Activated CD4-positive, alpha-beta T cell treated with anti-CD3 and anti-CD28 coated beads, Interleukin-2, amount 50 U/mL, for 48 hours (primary cell): ENCODE results near the gene JARID2.
"Not testable (repeated sequence)": the region's sequence is repeated elsewhere in the genome, so short reads cannot be mapped to it uniquely, and the experiment has no call there.

Experiments used
- DNase-seq, 2 experiments: peaks; one replicate each; pipeline ENCODE4 v3.0.0-alpha.2; 2020

Gene JARID2

DNA sequence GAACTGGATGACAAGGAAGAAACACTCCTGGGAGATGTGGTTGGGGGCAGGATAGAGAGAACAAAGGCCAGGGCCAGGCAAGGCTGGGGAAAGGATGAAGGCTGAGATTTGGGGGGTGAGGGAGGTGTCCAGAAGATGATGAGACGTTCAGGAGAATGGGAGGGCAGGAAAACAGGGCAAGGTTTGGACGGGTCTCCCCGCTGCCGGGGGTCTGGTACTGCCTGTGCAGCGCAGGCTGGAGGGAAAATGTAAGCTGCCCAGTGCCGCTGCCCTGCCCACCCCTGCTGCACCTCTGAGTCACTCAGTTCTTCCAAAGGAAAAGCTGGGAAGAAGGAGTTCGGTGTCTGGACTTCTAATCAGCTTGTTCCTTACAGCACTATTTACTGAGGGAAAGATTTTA, 286.1 kb downstream of the JARID2 start:
- DNase-seq, result no peak

DNA sequence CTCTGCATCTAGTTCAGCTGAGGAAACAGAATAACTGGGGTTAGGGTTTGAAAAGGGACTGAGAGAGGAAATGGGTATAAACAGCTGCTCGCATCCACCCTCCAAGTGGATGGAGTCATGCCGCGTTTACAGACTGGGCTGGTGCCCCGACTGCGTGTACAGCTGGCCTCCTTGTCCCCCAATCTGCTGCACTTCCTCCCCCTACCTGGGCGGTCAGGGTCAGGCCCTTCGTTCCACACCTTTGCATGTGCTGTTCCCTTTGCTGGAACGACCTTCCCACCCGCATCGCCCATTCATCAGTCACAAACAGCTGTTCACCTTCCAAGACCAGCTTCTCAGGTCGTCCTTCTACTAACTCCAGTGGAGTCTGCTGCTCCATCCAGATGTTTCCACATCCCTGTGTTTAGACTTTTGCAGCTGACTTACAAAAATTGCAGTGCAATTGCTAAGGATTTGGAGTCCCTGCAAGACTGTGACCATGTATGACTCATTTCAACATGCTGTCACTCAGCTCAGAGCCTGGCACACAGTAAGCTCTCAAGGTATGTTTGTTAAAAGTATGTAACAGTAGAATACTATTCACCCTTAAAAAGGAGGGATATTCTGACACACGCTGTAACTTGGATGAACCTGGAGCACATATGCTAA, 287.6 kb downstream of the JARID2 start:
- no peak for DNase-seq

DNA sequence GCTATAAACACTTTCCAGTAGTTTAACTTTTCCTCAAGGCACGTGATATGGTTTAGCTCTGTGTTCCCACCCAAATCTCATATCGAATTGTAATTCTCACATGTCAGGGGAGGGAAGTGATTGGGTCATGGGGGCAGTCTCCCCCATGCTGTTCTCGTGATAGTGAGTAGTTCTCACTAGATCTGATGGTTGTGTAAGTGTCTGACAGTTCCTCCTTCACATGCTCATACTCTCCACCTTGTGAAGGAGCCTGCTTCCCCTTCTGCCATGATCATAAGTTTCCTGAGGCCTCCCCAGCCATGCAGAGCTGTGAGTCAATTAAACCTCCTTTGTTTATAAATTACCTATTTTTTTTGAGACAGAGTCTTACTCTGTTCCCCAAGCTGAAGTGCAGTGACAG, 289.1 kb downstream of the JARID2 start:
- no peak for DNase-seq

DNA sequence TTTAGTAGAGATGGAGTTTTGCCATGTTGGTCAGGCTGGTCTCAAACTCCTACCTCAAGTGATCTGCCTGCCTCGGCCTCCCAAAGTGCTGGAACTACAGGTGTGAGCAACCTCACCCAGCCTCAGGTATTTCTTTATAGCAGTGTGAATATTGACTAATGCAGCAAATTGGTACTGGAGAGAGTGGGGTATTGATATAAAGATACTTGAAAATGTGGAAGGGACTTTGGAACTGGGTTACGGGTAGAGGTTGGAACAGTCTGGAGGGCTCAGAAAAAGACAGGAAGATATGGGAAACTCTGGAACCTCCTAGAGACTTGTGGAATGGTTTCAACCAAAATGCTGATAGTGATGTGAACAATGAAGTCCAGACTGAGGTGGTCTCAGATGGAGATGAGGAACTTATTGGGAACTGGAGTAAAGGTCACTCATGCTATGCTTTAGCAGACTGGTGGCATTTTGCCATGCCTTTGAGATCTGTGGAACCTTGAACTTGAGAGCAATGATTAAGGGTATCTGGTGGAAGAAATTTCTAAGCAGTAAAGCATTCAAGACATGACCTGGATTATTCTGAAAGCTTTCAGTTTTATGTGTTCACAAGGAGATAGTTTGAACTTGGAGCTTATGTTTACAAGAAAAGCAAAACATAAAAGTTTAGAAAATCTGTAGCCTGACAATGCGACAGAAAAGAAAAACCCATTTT, 289.8 kb downstream of the JARID2 start:
- DNase-seq, result no peak

DNA sequence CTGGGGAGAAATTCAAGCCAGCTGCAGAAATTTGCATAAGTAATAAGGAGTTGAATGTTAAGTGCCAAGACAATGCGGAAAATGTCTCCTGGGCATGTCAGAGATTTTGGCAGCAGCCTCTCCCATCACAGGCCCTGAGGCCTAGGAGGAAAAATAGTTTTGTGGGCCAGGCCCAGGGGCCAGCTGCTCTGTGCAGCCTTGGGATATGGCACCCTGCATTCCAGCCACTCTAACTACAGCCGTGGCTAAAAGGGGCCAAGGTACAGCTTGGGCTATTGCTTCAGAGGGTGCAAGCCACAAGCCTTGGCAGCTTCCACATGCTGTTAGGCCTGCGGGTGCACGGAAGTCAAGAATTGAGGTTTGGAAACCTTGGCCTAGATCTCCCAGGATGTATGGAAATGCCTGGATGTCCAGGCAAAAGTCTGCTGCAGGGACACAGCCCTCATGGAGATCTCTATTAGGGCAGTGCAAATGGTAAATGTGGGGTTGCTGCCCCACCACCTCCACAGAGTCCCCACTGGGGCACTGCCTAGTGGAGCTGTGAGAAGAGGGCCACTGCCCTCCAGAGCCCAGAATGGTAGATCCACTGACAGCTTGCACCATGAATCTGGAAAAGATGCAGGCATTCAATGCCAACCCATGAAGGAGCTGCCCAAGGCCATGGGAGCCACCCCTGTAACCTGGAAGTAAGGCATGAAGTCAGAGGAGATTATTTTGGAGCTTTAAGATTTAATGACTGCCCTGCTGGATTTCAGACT, 290.5 kb downstream of the JARID2 start:
- DNase-seq, result no peak

DNA sequence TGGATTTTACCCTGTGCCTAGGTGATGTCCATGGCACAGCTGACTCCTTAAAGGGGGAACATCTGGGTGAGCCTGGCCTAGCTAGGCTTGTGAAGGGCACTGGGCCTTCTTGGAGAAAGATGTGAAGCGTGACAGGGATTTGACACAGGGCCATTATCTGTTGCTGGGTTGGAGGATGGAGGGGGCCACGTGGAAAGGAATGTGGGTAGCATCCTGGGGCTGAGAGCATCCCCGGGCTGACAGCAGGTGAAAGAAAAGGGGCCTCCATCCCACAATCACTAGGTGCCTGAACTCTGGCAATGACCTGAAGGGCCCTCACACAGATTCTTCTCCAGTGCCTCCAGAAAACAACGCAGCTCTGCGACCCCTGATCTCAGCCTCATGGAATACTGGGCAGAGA, 292.2 kb downstream of the JARID2 start:
- no peak for DNase-seq

DNA sequence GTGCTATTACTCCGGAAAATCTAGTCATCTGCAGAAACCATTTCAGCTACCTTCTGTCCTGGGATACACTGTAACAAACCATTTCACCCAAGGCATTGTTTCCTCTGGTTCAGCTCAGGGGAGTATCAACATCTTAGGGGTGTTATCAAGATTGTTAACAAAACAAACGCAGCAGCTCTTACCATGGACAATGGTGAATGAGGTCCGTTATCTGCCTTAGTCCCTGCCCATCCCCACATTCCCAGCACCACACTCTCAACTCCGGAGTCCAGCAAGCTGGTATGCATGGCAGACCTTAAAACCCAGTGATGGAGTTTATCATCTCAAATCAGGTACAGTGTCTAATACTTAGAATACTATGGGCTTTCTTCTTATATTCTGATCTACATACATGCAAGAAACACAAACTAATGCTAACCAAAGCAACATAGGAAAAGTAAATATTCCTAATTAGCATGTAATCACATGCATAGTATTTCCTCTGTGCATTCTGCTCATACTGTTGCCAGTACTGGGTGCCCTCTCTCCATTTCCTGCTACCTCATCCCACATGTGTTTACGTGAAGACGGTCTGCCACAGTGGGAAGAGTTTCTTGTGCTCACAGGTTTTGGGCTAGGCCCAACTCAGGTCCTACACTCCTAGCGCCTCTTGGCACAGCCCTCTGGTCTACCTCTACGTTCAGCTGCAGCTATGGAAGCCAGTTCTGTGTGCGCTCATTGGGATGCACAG, 293.1 kb downstream of the JARID2 start:
- no peak for DNase-seq

DNA sequence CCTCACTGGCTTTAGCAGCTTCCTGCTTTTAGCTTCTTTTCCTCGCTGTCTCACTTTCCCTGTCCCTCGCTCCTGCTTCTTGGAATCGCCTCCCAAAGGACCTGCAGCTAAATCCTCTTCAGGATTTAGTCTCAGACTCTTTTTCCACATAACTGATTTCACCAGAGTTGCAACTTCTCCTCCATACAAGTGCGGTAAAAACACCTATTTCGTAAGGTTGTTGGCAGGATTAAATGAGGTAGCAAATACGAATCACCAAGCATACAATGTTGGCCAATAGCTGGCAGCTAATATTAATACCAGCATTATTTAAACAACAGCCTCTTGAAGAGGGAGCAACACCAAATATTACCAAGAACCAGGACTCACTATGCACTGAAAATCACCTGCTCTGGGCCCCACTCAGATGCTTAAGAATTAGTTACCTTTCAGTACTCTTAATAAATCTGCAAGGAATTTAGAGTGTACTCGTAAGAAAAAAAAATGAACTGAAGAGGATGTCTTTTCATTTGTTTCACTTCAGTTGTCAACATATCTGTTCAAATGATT, 293.9 kb downstream of the JARID2 start:
- DNase-seq, result no peak

DNA sequence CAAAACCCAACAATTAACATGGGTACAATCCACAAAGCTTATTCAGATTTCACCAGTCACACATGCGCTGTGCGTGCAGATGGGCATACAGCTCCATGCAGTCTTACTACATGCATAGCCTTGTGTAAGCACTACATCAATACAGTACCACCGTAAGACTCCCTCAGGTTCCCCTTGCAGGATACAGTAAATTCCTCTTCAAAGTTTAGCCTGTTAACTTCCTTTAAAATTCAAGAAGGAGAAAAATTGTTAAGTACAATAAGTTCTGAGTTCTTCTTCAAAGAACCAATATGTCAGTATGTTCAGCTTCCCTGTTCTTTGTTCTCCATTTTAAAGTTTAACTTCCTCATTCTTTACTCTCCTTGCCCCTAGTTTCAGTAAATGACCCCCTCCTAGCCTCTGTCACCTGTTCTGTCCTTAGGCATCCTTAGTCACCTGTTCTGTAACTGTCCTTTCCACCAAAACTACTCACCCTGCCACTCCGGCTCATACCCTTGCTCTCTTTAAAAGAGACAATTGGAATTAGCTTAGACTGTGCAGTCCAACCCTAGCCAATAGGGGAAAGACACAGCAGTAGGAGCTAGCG, 297.6 kb downstream of the JARID2 start:
- not testable (repeated sequence) for DNase-seq

DNA sequence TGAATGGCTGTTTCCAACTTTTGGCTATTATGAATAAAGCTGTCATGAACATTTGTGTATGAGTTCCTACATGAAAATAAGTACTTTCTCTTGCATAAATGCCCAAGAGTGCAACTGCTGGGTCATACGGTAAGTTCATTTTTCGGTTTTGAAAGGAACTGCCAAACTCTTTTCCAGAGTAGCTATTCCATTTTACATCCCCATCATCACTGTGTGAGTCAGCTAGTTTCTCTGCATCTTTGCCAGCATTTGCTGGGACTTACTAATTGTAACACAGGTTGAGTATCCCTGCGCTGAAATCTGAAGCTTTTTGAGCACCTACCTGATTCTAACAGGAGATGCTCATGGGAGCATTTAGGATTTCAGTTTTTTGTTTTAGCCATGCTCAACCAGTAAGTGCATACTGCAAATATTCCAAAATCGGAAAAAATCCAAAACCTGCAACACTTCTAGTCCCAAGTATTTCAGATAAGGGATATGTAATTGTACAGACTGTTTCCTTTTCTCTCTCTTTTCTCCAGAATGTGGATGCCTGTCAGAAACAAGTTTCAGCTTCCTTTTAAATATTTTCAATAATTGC, 298.5 kb downstream of the JARID2 start:
- no peak for DNase-seq

DNA sequence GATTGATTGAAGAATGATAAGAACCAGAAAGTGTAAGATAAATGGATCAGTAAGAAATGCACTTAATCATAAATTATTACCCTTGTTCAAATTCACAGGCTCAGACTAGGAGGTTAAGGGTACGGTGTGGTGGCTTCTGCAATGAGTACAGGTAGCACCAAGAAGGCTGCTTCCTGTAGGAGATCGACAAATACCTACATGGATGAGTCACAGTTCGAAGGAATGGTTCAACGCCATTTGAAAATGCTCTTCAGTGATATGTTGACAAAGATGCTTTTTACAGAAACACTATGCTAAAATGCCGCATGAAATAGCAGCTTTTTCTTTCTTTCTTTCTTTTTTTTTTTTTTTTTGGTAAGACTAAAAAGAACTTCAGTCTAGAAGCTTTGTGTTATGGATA, 300.7 kb downstream of the JARID2 start:
- DNase-seq, result no peak

DNA sequence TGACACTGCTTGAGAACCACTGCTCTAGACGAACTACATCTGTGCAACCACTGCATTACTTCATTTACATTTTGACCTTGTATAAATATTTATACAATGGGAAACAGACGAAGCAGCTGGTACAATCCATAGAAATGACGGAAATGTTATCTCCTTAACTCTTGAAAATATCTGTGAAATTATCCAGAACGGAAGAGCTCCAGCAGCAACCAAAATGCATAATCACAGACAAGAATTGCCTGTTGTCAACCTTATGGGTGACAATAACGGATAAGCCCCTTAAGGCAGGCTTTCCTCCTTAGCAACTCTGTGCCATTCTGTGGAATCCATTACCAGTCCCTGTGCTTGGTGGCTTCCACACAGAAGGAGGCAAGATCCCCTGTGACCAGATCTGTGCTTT, 301.5 kb downstream of the JARID2 start:
- DNase-seq, result no peak

DNA sequence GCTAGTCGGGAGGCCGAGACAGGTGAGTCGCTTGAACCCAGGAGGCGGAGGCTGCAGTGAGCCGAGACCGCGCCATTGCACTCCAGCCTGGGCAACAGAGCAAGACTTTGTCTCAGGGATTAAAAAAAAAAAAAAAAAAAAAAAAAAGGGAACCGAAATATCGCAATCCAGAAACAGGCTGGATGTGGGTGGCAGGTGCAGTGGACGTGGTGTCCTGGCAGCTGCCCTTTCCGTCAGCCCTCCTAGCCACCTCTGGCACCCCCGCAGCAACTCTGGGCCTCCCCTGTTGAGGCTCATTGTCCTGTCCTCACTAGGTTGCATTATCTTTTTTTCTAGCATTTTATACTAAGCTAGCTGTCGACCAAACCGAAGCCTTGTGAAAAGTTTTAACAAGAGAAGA, 303.5 kb downstream of the JARID2 start:
- no peak for DNase-seq

DNA sequence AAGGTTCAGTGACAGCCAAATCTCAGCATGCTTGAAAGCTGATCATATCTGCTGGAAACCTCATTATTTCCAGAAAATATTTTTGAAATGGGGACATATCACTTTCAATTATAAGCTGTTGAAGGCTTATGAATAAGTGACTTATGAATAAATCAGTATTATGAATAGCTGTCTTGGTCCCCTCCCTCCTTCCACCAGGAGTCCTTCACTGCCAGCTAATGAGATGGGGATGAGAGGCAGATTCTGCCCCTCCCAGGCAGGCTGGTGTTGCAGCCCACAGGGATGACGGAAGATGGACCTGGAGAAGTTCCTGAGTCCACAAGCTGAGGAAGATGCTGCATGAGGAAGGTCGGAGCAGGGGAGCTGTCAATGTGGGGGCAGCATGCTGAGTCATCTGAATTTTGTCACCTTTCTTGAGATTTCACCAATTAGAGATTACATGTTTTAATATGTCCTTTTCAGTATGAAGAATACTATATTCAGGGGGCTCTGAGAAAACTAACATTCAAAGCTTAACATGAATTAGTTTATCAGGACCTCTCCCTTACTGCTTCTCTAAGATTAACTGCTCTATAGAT, 304.8 kb downstream of the JARID2 start:
- no peak for DNase-seq

DNA sequence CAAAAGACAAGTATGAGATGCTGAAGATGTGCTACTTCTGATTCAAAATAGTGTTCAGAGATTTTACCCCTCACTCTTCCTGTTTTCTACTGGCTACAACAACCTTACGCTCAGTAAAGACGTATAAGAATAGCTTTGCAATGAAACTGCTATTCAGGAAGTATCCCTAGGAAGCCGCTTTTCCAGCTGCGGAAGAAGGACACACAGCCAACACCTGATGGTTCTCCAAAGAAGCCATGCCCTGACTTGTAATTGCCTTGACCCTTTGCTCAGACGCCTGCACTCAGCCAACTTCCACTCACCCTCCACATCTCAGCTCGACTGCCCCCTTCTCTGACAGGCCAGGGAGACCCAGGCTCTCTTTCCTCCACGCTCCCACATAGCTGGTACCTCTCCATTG, 305.4 kb downstream of the JARID2 start:
- no peak for DNase-seq

DNA sequence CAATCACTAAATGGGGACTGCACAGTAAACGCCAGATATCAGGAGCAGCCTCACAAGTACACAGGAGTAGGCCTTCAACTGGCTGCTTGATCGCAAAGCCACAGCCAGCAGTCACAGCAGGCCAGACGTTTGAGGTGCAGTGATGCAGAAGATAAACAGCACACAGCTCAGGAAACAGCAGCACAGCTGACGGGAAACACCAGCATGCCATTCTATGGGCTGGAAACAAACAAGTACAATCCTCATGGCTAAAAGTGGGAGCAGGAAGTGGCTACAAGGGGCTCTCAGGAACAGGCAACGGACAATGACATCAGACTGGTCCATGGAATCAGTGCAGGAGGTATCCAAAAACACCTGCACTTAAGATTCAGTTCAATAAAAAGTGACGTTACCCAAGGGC, 305.9 kb downstream of the JARID2 start:
- no peak for DNase-seq

DNA sequence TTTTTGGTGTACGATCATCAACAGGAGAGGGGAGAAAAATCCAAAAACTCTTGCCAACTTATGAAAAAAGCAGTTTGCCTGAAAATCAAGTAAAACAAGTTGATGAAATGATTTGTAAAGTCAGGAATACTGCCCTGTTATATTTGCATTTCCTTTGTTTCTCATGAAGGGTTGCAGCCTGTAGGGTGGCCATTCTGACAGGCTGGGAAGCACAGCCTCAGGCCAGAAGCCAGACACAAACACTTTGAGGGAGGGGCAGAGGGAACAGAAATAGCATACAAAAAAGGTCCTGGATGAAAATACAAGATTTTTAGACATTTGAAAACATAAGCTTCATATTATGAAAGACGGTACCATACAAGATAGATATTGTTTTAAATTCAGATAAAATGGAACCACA, 307.2 kb downstream of the JARID2 start:
- no peak for DNase-seq

DNA sequence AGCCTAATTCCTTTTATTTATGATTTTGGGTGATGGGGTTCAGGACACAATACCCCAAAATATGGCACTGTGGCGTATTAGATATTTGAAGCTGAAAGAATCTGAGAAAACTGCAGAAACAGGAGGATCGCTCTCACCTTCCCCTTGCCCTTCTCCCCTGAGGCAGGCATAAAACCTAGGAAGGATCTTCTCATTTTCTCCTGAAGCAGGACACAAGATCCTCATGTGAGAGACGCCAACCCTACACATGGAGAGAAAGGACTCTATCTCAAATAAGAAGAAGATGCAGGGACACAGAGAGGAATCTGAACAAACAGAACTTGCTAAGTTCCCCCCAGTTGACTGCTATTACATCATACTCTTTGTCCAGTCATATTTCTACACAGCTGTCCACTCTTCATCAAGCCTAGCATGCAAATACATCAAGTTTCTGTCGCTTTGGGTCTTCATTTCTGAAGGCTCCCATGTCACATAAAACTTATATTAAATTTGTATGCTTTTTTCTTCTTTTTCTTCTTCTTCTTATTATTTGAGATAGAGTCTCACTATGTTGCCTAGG, 307.9 kb downstream of the JARID2 start:
- DNase-seq, result no peak

DNA sequence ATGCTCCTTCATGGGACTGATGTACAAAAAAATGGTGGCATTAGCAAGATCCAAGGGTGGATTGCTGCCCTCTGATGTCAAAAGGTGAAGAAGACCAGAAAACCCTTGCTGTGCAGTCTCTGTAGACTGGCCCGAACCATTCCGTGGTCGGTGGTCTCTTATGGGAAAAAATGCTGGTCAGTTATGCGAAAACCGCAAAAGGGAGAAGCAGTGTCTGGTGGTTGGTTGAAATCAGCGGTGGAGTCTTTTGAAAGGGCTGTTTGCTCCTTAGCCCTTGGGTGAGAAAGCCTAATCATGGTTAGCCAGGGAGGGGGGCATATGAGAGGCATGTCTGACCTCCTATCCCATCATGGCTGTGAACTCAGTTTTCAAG, 308.8 kb downstream of the JARID2 start:
- no peak for DNase-seq

DNA sequence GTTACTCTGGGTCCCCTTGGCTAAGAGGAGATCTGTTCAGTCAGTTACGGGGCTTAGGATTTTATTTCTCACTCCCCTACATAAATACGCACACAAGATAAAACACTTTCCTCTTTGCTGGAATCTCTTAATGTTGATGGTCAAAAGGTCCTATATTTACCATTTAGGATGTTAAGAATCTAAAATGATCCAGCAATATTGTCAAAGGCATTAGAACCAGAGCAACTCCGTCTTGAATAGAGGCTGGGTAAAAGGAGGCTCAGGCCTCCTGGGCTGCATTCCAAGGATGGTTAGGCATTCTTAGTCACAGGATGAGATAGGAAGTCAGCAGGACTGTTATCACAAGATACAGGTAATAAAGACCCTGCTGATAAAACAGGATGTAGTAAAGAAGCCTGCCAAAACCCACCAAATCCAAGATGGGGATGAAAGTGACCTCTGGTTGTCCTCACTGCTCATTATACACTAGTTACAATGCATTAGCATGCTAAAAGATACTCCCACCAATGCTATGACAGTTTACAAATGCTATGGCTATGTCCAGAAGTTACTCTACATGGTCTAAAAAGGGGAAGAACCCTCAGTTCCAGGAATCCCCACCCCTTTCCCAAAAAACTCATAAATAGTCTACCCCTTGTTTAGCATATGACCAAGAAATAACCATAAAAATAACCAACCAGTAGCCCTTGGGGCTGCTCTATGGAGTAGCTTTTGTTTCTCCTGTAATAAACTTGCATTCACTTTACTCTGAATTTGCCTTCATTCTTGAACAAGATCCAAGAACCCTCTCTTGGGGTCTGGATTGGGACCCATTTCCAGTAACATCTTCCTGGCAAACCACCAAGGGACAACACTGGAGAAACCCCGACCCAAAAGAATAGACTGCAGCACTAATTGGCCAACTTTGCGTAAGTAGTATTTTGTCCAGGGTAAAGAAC, 309.5 kb downstream of the JARID2 start:
- no peak for DNase-seq

DNA sequence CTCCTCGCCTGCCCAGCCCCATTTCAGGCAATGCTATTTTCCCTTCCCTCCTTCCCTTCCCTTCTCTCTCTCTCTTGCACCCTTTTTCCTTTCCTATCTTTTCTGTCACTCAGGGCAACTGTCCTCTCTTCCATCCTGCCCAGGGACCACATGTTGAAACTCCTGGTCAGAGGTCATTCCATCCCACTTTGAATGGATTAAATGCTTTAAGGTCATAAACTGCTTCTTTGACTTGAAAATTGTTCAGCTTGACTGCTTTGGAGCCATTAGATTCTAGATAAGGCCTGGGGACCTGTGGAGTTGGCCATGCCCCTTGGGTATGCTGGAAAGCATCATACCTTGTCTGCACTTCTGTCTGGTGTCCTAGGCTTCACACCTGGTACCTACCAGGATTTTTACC, 310.8 kb downstream of the JARID2 start:
- no peak for DNase-seq
